Activated B cell treated with CpG ODN at 0.5 μM for 24 hours (primary cell): ENCODE measurements around the gene HNRNPLL. TPM values are rescaled to one million over a fixed set of nuclear protein-coding genes. Genes with fewer than 3 reads are reported as not detected.
A peak's percentile ranks its signal among the peaks of the same experiment; 100 is the strongest.

Experiments
- ATAC-seq: fragments of 200-7000 bp; cut with Tn5 transposase; one replicate; pipeline ENCODE4 v1.10.0; 2021; ENCODE audit warnings: low read depth, mild to moderate bottlenecking, moderate library complexity
- CTCF ChIA-PET: fragments of 350-600 bp; sonication (Branson Sonifier 250); formaldehyde crosslinking; loops from one replicate; lab custom pipeline; 2021; ENCODE audit warnings: antibody characterized with exemption; lab: Charles Lee
- POLR2A ChIA-PET: fragments of 350-600 bp; sonication (Branson Sonifier 250); formaldehyde crosslinking; loops from one replicate; lab custom pipeline; 2021; ENCODE audit warnings: antibody characterized with exemption; lab: Charles Lee
- DNase-seq: peaks from one replicate; pipeline ENCODE4 v3.0.0; 2022
- H3K27ac Mint-ChIP-seq: one replicate; pipeline ENCODE4 v1.8.0; 2020; ENCODE audit warnings: mixed read lengths
- H3K27me3 Mint-ChIP-seq: one replicate; pipeline ENCODE4 v1.8.0; 2021; ENCODE audit warnings: mixed read lengths
- H3K36me3 Mint-ChIP-seq: one replicate; pipeline ENCODE4 v1.8.0; 2021; ENCODE audit warnings: low read depth, mixed read lengths
- H3K4me1 Mint-ChIP-seq: one replicate; pipeline ENCODE4 v1.8.0; 2021; ENCODE audit warnings: mixed read lengths
- H3K4me3 Mint-ChIP-seq: one replicate; pipeline ENCODE4 v1.8.0; 2020; ENCODE audit warnings: mild to moderate bottlenecking, mixed read lengths
- H3K9me3 Mint-ChIP-seq: one replicate; pipeline ENCODE4 v1.8.0; 2020; ENCODE audit warnings: mixed read lengths
- CTCF ChIP-seq: fragments of 200-600 bp; IDR thresholded peaks from one replicate; pipeline ENCODE4 v1.8.0; 2022; ENCODE audit warnings: antibody characterized with exemption, mild to moderate bottlenecking
- intact Hi-C: fragments of 100-400 bp; cut with micrococcal nuclease; formaldehyde crosslinking; loops from one replicate; pipeline ENCODE4 v1.15.1; 2024
- total RNA-seq: library from RNA; stranded (reverse); gene quantifications from 2 replicates; pipeline ENCODE4 v1.2.3, GENCODE V29; 2022

HNRNPLL gene
- total RNA-seq, 1 donor from 2014 or later = 8.8 TPM

- intact Hi-C loops = loop anchor here (1.0 to 10.0 kb wide), 10 partner anchors 23 to 521 kb away; partner anchors contain the start of genes ATL2, DHX57, GEMIN6 and MORN2
- no peak for TF ChIP-seq CTCF
- ATAC-seq = peak; percentile 59
- POLR2A ChIA-PET = interaction anchor here (0.8 to 5.0 kb wide), 2 partner anchors 63 to 148 kb away, joined by 3 to 39 read pairs; partner anchors contain the start of gene SRSF7
- peaks cover 37% of the 10 kb centered on the region for H3K27me3 Mint-ChIP-seq
- no peaks in the 10 kb centered on the region for H3K9me3 Mint-ChIP-seq
- CTCF ChIA-PET = interaction anchor here (0.7 to 2.6 kb wide), 12 partner anchors 9 to 148 kb away, joined by 3 to 11 read pairs (median 4); partner anchors contain the start of genes GALM and SRSF7
- peaks cover 2% of the 10 kb centered on the region for H3K36me3 Mint-ChIP-seq
- peak overlapping the region; percentile 65 for H3K27ac Mint-ChIP-seq
- peak; percentile 48 for DNase-seq
- peak overlapping the region; percentile 89 for H3K4me3 Mint-ChIP-seq
- H3K4me1 Mint-ChIP-seq = peaks cover 21% of the 10 kb centered on the region
These were observed 918 bp upstream of the HNRNPLL start for GRCh38 chr2:38603402-38604290.

GRCh38 chr2:38602136-38602731, 494 bp downstream of the HNRNPLL start:
- peaks cover 34% of the 10 kb centered on the region for H3K27me3 Mint-ChIP-seq
- intact Hi-C loops = loop anchor here (1.0 to 10.0 kb wide), 5 partner anchors 21 to 523 kb away; partner anchors contain the start of gene SOS1
- ATAC-seq (peak; percentile 8), DNase-seq (peak; percentile 46)
- no peaks in the 10 kb centered on the region for H3K9me3 Mint-ChIP-seq
- ChIA-PET POLR2A (interaction anchor here (0.6 to 5.0 kb wide), 4 partner anchors 20 to 149 kb away, joined by 3 to 39 read pairs (median 3); partner anchors contain the start of gene SRSF7), CTCF (interaction anchor here (0.8 to 1.6 kb wide), 7 partner anchors 10 to 345 kb away, joined by 3 to 6 read pairs (median 3); partner anchors contain the start of gene GALM)
- peaks cover 2% of the 10 kb centered on the region for H3K36me3 Mint-ChIP-seq
- H3K4me3 Mint-ChIP-seq = peak overlapping the region; percentile 79
- TF ChIP-seq CTCF = no peak
- peaks cover 15% of the 10 kb centered on the region for H3K4me1 Mint-ChIP-seq
- H3K27ac Mint-ChIP-seq = no peak overlapping the region

- H3K27ac Mint-ChIP-seq = no peak overlapping the region
- POLR2A ChIA-PET = interaction anchor here (1.0 to 5.0 kb wide), 2 partner anchors 141 to 150 kb away, joined by 3 to 39 read pairs; partner anchors contain the start of gene SRSF7
- H3K27me3 Mint-ChIP-seq = peaks cover 35% of the 10 kb centered on the region
- DNase-seq (no peak), ATAC-seq (no peak)
- TF ChIP-seq CTCF = no peak
- H3K4me3 Mint-ChIP-seq = peak overlapping the region; percentile 79
- no peaks in the 10 kb centered on the region for H3K9me3 Mint-ChIP-seq
- CTCF ChIA-PET = interaction anchor here (0.8 to 1.5 kb wide), 4 partner anchors 20 to 346 kb away, joined by 3 to 4 read pairs (median 3); no protein-coding TSS in a partner anchor
- intact Hi-C loops = loop anchor here (1.0 to 10.0 kb wide), 5 partner anchors 21 to 523 kb away; partner anchors contain the start of gene SOS1
- H3K36me3 Mint-ChIP-seq = peaks cover 2% of the 10 kb centered on the region
- H3K4me1 Mint-ChIP-seq = peaks cover 15% of the 10 kb centered on the region
These were observed 1.1 kb downstream of the HNRNPLL start for GRCh38 chr2:38601463-38602135.

GRCh38 chr2:38600921-38601455, 1.7 kb downstream of the HNRNPLL start:
- Mint-ChIP-seq H3K27me3 (peaks cover 35% of the 10 kb centered on the region), H3K4me1 (peaks cover 15% of the 10 kb centered on the region), H3K27ac (no peak overlapping the region), H3K9me3 (no peaks in the 10 kb centered on the region), H3K4me3 (peak overlapping the region; percentile 79), H3K36me3 (peaks cover 2% of the 10 kb centered on the region)
- POLR2A ChIA-PET = interaction anchor here (5.0 kb wide), 1 partner anchor 150 kb away, joined by 39 read pairs; the partner anchor contains the start of gene SRSF7
- intact Hi-C loops = loop anchor here (5.0 to 10.0 kb wide), 2 partner anchors 51 to 524 kb away; partner anchors contain the start of gene SOS1
- ATAC-seq (no peak), DNase-seq (no peak)
- CTCF ChIA-PET = interaction anchor here (0.8 to 1.5 kb wide), 2 partner anchors 19 to 123 kb away, joined by 3 to 4 read pairs; no protein-coding TSS in a partner anchor
- no peak for TF ChIP-seq CTCF
